Hepatocyte (in vitro differentiated cells): Measurements from ENCODE around the gene NTNG1. TPM values are rescaled to one million over a fixed set of nuclear protein-coding genes. Genes with fewer than 3 reads are reported as not detected.

Experiments
- DNase-seq: peaks from one replicate; pipeline ENCODE4 v3.0.0-alpha.2; 2016; ENCODE audit warnings: low spot score
- H2AFZ ChIP-seq: fragments of 200-600 bp; sonication (generic); 2 replicates; pipeline ENCODE4 v1.6.0; 2016; ENCODE audit warnings: antibody characterized with exemption, mild to moderate bottlenecking
- H3K27ac ChIP-seq: fragments of 200-600 bp; sonication (generic); 2 replicates; pipeline ENCODE4 v1.5.1; 2016; ENCODE audit warnings: mild to moderate bottlenecking
- H3K27me3 ChIP-seq: fragments of 200-600 bp; sonication (generic); 2 replicates; pipeline ENCODE4 v1.6.1; 2016
- H3K36me3 ChIP-seq: fragments of 200-600 bp; sonication (generic); replicated peaks from 2 replicates; pipeline ENCODE4 v1.5.1; 2016; ENCODE audit warnings: low read depth; ENCODE audit not compliant: insufficient read depth
- H3K4me1 ChIP-seq: fragments of 200-600 bp; sonication (generic); 2 replicates; pipeline ENCODE4 v1.5.1; 2016; ENCODE audit warnings: mild to moderate bottlenecking, moderate library complexity; ENCODE audit not compliant: insufficient read depth
- H3K4me2 ChIP-seq: fragments of 200-600 bp; sonication (generic); 2 replicates; pipeline ENCODE4 v1.6.0; 2016
- H3K4me3 ChIP-seq: fragments of 200-600 bp; sonication (generic); 2 replicates; pipeline ENCODE4 v1.5.1; 2016; ENCODE audit warnings: mild to moderate bottlenecking
- H3K79me2 ChIP-seq: fragments of 200-600 bp; sonication (generic); 2 replicates; pipeline ENCODE4 v1.6.0; 2017; ENCODE audit warnings: mild to moderate bottlenecking
- H3K9me2 ChIP-seq: fragments of 200-600 bp; sonication (generic); replicated peaks from 2 replicates; pipeline ENCODE4 v1.6.0; 2017; ENCODE audit warnings: mild to moderate bottlenecking; ENCODE audit not compliant: insufficient read depth
- H3K9me3 ChIP-seq: fragments of 200-600 bp; sonication (generic); 2 replicates; pipeline ENCODE4 v1.5.1; 2016; ENCODE audit warnings: low read depth, mild to moderate bottlenecking
- H4K20me1 ChIP-seq: fragments of 200-600 bp; sonication (generic); 2 replicates; pipeline ENCODE4 v1.6.0; 2016; ENCODE audit warnings: mild to moderate bottlenecking; ENCODE audit not compliant: insufficient read depth, poor library complexity, severe bottlenecking
- EZH2 ChIP-seq: fragments of 200-600 bp; sonication (generic); IDR thresholded peaks from 2 replicates; pipeline ENCODE4 v1.6.1; 2016; ENCODE audit warnings: antibody characterized with exemption, mild to moderate bottlenecking, borderline replicate concordance
- EZH2phosphoT487 ChIP-seq: fragments of 200-600 bp; sonication (generic); IDR thresholded peaks from one replicate; pipeline ENCODE4 v1.6.1; 2018; ENCODE audit warnings: antibody characterized with exemption, mild to moderate bottlenecking, low read depth, moderate library complexity; ENCODE audit not compliant: unreplicated experiment, severe bottlenecking
- WGBS: methylation state at CpG from one replicate; pipeline ENCODE4 v1.1.6; 2016; ENCODE audit warnings: low lambda C conversion rate; ENCODE audit errors: missing lambda C conversion rate; 5-methylcytosine and 5-hydroxymethylcytosine counted together
- polyA plus RNA-seq: library from polyadenylated mRNA; unstranded; fragments of >200 nt; fragmentation: Nextera tagmentation; extraction: Ambion mirVana; gene quantifications from 2 replicates; pipeline ENCODE4 v1.2.1, GENCODE V29; 2016
- total RNA-seq: library from RNA; depleted of rRNA; stranded (reverse); fragments of >200 nt; gene quantifications from 2 replicates; pipeline ENCODE4 v1.2.3, GENCODE V29; 2014
- TF ChIP-seq, protein P1 (sequence below): fragments of 200-600 bp; sonication (generic); IDR thresholded peaks from 2 replicates; pipeline ENCODE4 v1.5.1; 2016; ENCODE audit warnings: antibody characterized with exemption, mild to moderate bottlenecking; ENCODE audit not compliant: poor library complexity

Gene NTNG1
- total and polyA plus RNA-seq, 2 experiments from 2014 or later, result 1.4 to 3.9 TPM

DNA sequence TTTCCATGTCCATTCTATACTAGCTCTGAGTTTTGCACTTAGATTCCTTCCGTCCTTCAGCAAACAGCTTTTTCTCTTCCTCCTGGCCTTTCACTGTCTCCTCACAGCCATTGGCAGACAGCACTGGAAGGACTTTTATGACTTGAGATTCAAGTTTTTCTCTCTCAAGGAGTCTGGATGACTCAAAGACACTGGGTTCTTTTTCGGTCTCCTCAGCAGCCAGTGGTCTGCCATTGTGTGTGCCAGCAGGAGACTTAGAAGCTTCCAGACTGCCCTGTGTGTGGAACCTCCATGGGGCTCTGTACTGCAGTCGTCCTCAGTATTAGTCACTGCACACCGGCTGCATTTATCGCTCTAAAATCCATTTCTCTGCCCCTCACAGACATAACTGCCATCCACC is 30.5 kb downstream of the NTNG1 start:
- TF ChIP-seq, protein P1, sequence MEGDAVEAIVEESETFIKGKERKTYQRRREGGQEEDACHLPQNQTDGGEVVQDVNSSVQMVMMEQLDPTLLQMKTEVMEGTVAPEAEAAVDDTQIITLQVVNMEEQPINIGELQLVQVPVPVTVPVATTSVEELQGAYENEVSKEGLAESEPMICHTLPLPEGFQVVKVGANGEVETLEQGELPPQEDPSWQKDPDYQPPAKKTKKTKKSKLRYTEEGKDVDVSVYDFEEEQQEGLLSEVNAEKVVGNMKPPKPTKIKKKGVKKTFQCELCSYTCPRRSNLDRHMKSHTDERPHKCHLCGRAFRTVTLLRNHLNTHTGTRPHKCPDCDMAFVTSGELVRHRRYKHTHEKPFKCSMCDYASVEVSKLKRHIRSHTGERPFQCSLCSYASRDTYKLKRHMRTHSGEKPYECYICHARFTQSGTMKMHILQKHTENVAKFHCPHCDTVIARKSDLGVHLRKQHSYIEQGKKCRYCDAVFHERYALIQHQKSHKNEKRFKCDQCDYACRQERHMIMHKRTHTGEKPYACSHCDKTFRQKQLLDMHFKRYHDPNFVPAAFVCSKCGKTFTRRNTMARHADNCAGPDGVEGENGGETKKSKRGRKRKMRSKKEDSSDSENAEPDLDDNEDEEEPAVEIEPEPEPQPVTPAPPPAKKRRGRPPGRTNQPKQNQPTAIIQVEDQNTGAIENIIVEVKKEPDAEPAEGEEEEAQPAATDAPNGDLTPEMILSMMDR, result no peak
- TF ChIP-seq EZH2 (no peak), EZH2phosphoT487 (no peak)
- H3K36me3 ChIP-seq, result no peaks in the 10 kb centered on the region
- H2AFZ ChIP-seq, result no peak overlapping the region
- H3K79me2 ChIP-seq, result no peaks in the 10 kb centered on the region
- no peak overlapping the region for H3K27ac ChIP-seq
- no peak overlapping the region for H3K4me3 ChIP-seq
- H3K27me3 ChIP-seq, result no peaks in the 10 kb centered on the region
- DNase-seq, result no peak
- no peaks in the 10 kb centered on the region for H4K20me1 ChIP-seq
- H3K4me1 ChIP-seq, result no peaks in the 10 kb centered on the region
- WGBS, result 78% methylated on average over 5 of the region's 5 CpGs
- no peak overlapping the region for H3K4me2 ChIP-seq
- H3K9me3 ChIP-seq, result no peaks in the 10 kb centered on the region
- no peaks in the 10 kb centered on the region for H3K9me2 ChIP-seq

DNA sequence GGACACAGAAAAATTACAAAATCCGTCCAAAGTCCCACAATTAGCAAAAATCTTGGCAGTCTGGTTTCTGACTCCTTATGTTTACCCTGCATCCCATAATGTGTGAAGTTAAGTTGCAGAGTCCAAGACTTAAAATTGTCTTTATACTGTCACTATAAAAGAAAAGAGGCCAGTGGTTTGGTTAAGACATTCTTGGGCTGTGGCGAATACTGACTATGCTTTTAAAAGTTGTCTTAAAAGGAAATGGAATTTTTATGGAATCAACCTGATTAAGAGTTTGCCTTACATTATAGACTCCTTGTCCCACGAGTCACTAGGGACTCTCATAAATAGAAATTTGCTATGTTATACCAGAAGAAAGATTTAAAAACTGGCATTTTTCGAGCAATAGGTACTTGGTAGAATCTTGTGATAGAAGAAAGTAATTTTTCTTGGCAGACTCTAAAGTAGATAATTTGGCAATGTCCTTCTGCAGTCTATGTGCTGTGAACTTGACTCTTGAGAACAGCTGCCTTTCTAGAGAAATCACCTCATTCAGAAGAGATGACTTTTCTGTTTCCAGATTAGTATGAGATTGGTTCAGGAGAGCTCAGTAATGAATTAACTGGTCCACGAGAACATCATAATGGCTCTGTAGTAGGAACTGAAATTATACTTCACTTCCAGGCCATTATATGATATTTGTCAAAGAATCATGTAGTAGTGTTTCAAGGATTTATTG is 31.8 kb downstream of the NTNG1 start:
- Histone ChIP-seq H3K4me1 (no peaks in the 10 kb centered on the region), H3K4me2 (no peak overlapping the region), H3K4me3 (no peak overlapping the region), H3K36me3 (no peaks in the 10 kb centered on the region), H3K9me3 (no peaks in the 10 kb centered on the region), H4K20me1 (no peaks in the 10 kb centered on the region), H3K79me2 (no peaks in the 10 kb centered on the region), H3K9me2 (no peaks in the 10 kb centered on the region), H2AFZ (no peak overlapping the region), H3K27me3 (no peaks in the 10 kb centered on the region), H3K27ac (no peak overlapping the region)
- DNase-seq, result no peak
- 77% methylated on average over 5 of the region's 5 CpGs for WGBS
- no peak for TF ChIP-seq EZH2
- no peak for TF ChIP-seq EZH2phosphoT487
- TF ChIP-seq, protein P1, result no peak

DNA sequence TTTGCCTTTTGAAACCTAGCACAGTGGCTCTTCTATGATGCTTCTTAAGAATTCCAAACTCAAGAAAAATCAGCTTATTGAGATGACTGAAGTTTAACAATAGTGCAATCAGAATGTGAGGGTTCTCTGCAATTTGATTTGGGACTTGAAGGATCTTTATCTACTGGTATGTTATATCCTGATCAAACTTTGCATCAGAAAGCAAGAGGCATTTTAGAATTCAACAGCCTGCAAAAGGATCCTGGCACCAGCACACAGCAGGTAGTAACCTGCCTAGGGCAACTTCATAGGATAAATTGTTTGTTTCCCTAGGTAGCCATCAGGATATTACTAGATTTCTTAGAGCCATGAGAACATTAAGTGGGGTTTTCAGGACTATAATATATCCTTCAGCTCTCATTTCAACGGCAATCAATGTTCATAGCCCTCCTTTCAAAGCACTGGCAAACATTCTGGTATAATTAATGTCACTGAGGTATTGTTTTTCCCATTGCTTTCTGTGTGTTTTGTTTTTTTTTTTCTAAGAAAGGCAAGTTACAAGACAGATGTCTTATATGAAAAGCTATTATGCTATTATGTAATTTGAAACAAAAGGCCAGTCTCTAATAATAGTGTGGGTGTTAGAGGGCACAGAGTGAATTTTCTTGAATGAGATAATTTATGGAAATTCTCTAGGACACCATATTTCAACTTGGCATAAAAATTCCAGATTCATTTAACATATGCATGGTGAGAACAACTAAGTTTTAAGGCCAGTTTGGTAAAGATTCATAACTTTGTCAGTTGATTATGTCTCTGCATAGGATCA is 34.5 kb downstream of the NTNG1 start:
- H3K9me3 ChIP-seq, result no peaks in the 10 kb centered on the region
- TF ChIP-seq, protein P1, result no peak
- no peak for TF ChIP-seq EZH2phosphoT487
- TF ChIP-seq EZH2, result no peak
- no peak overlapping the region for H3K4me3 ChIP-seq
- no peak overlapping the region for H3K4me2 ChIP-seq
- H3K27ac ChIP-seq, result no peak overlapping the region
- H3K27me3 ChIP-seq, result no peaks in the 10 kb centered on the region
- DNase-seq, result no peak
- 48% methylated on average over 1 of the region's 1 CpG for WGBS
- no peaks in the 10 kb centered on the region for H4K20me1 ChIP-seq
- H3K9me2 ChIP-seq, result no peaks in the 10 kb centered on the region
- H3K36me3 ChIP-seq, result no peaks in the 10 kb centered on the region
- no peaks in the 10 kb centered on the region for H3K79me2 ChIP-seq
- H2AFZ ChIP-seq, result no peak overlapping the region
- no peaks in the 10 kb centered on the region for H3K4me1 ChIP-seq
